Activated naive CD4-positive, alpha-beta T cell treated with anti-CD3 and anti-CD28 coated beads, Interleukin-2, amount 50 U/mL, for 72 hours (primary cell): ENCODE measurements around the gene ICOS. TPM values are rescaled to one million over a fixed set of nuclear protein-coding genes. Genes with fewer than 3 reads are reported as not detected.
"Not testable (repeated sequence)": the region's sequence is repeated elsewhere in the genome, so short reads cannot be mapped to it uniquely, and the experiment has no call there.

Experiments used
- ATAC-seq, 2 donors: fragments of 150-1000 bp; cut with Tn5 transposase; 2 replicates each; pipeline ENCODE4 v1.10.0; 2021; ENCODE audit warnings: mild to moderate bottlenecking in 2 of 2, moderate library complexity in 2 of 2
- DNase-seq, 2 donors: peaks; one replicate each; pipeline ENCODE4 v3.0.0; 2021 to 2022; ENCODE audit warnings: low spot score in 2 of 2
- H3K27ac Mint-ChIP-seq, 2 donors: one replicate each; pipeline ENCODE4 v1.8.0; 2022; ENCODE audit warnings: mild to moderate bottlenecking in 2 of 2, mixed read lengths in 2 of 2
- H3K36me3 Mint-ChIP-seq, 2 donors: one replicate each; pipeline ENCODE4 v1.8.0; 2022; ENCODE audit warnings: mixed read lengths in 2 of 2
- H3K9me3 Mint-ChIP-seq, 2 donors: one replicate each; pipeline ENCODE4 v1.8.0; 2022; ENCODE audit warnings: mixed read lengths in 2 of 2
- total RNA-seq, 2 donors: library from RNA; stranded (reverse); gene quantifications; one replicate each; pipeline ENCODE4 v1.2.3, GENCODE V29; 2022

The ICOS gene
- total RNA-seq, 2 donors from 2014 or later, result 54.4 to 117 TPM

GRCh38 chr2:203909261-203909967 is 27.1 kb upstream of the ICOS start:
- H3K9me3 Mint-ChIP-seq, result peaks cover 0 to 4% of the 10 kb centered on the region in 2 donors
- no peak for DNase-seq
- ATAC-seq, result peak; percentile 61 to 75
- H3K27ac Mint-ChIP-seq, result peak overlapping the region in 1 of 2 donors; percentile 57
- peaks cover 0 to 8% of the 10 kb centered on the region in 2 donors for H3K36me3 Mint-ChIP-seq

DNA sequence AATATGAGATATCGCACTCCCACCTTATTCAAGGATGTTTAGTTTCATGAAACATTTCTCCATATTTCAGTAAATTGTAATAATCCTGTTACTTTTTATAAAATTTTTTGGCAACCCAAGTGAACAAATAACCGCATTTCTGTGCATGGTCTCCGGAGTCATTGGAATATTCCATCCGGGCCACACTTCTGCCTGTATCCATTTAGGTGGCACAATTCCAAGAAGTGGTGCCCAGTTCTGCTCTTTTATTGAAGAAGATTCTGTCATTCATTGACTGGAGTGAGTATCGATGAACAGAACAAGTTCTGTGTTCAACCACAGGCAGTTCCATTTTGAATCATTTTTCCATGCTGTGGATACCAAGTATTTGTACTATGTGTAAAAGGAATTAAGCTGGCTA is 26.6 kb upstream of the ICOS start:
- H3K36me3 Mint-ChIP-seq, result peaks cover 0 to 5% of the 10 kb centered on the region in 2 donors
- peak overlapping the region; percentile 57 to 81 for H3K27ac Mint-ChIP-seq
- peaks cover 0 to 4% of the 10 kb centered on the region in 2 donors for H3K9me3 Mint-ChIP-seq
- DNase-seq, result no peak
- ATAC-seq, result peak; percentile 73 to 80

DNA sequence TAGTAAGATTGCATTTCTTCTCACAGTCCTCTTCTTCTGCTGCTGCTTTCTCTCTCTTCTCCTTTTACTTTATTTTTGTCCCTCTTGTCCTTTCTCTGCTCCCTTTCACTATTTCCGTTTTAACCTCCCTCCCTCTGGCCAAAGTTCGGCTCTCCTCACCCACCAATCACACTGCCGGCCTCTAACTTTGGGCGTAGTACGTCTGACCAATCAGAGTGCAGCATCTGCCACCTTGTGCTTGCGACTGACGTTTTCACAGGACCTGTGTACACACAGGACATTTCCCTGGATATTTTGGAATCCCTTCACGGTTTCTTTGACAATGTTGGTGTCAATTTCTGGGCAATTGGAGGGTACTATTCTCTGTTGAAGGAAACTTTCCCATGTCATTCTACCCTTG is 22.6 kb upstream of the ICOS start:
- no peak overlapping the region for H3K27ac Mint-ChIP-seq
- H3K9me3 Mint-ChIP-seq, result no peaks in the 10 kb centered on the region
- DNase-seq, result no peak
- H3K36me3 Mint-ChIP-seq, result no peaks in the 10 kb centered on the region
- no peak for ATAC-seq

DNA sequence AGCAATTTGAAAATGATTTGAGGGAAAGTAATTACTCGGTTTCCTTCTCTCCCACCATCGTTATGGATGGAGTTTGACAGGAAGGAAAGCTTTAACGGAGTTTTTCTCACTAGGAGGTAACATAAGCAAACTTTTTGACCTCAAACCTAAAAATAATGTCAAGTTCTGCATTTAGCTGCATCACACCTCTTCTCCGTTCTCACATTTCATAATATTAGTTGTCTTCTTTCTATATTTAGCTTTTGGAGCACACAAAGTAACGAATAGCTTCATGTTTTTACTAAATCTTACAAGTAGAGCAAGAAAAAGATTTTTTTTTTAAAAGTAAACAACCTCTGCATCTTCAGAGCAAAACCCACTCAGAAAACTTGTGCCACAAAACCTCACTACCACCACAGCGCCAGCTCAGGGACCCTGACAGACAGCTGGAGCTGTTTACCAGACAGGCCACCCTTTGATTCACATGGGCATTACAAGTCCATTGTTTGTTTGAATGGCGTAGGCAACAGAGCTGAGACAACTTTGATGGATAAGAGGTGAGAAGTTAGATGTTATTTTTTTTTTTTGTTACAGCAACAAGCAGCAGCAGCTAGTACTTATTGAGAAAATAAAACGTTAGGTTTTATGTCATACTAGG is 21.9 kb upstream of the ICOS start:
- no peak for DNase-seq
- Mint-ChIP-seq H3K9me3 (no peaks in the 10 kb centered on the region), H3K27ac (no peak overlapping the region), H3K36me3 (no peaks in the 10 kb centered on the region)
- no peak for ATAC-seq

- Mint-ChIP-seq H3K27ac (no peak overlapping the region), H3K9me3 (no peaks in the 10 kb centered on the region), H3K36me3 (no peaks in the 10 kb centered on the region)
- ATAC-seq (no peak), DNase-seq (no peak)
Measured at GRCh38 chr2:203915256-203915655, 21.3 kb upstream of the ICOS start.

GRCh38 chr2:203916756-203917155 is 19.8 kb upstream of the ICOS start:
- H3K36me3 Mint-ChIP-seq, result no peaks in the 10 kb centered on the region
- no peak for DNase-seq
- no peak overlapping the region for H3K27ac Mint-ChIP-seq
- ATAC-seq, result peak in 1 of 2 donors; percentile 72
- H3K9me3 Mint-ChIP-seq, result no peaks in the 10 kb centered on the region

DNA sequence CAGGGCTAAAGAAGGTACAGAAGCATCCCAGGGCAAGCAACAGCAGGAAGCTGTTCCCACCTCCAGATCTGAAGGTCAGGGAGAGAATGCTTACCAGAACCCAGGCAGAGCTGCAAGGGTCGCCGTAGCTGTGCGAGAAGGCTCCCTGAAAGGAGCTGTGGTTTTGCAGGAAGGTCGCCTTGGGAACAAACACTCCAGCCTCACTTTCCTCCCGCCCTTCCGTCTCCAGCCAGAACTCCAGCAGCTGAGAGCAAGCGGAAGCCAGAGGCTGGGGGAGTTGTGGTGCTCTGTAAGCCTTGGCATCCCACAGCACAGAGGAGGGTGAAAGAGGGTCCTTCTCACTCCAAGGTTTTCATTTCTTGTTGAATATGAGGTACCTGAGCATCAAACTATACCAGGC is 18.3 kb upstream of the ICOS start:
- ATAC-seq (peak in 1 of 2 donors; percentile 66), DNase-seq (no peak)
- no peaks in the 10 kb centered on the region for H3K9me3 Mint-ChIP-seq
- no peaks in the 10 kb centered on the region for H3K36me3 Mint-ChIP-seq
- no peak overlapping the region for H3K27ac Mint-ChIP-seq

- no peaks in the 10 kb centered on the region for H3K36me3 Mint-ChIP-seq
- no peak for ATAC-seq
- H3K9me3 Mint-ChIP-seq, result no peaks in the 10 kb centered on the region
- no peak for DNase-seq
- H3K27ac Mint-ChIP-seq, result no peak overlapping the region
Measured at GRCh38 chr2:203918839-203919238, 17.7 kb upstream of the ICOS start.

DNA sequence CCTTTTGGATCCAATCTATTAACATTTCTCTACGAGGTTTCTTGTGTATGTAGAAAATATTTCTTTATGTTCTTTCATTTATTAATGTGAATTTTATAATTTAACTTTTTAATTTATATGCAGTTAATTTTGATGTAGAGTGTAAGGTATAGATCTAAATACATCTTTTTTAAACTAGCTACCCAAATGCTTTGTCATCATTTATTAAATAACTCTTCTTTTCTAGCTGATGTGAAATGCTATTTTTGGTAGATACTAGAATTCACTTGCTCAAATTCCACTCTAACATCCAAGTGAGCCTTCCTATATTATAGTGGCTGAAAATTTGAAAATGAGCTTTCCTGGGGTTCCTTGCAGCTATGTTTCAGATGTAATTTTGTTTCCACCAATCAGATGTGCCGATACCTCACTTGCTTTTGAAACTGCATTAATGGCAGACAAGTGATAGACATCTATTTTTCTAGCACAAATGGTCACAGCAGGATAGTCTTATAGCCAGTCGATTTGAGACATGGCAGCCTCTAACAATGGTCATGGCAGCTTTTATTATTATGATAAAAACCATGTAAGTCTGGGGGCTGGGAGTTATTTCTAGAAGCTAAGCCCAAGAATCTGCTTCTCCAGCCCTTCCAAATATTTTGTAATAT is 10.9 kb upstream of the ICOS start:
- DNase-seq (no peak), ATAC-seq (no peak)
- H3K36me3 Mint-ChIP-seq, result peaks cover 4 to 8% of the 10 kb centered on the region in 2 donors
- peaks cover 3% of the 10 kb centered on the region in 2 donors for H3K9me3 Mint-ChIP-seq
- no peak overlapping the region for H3K27ac Mint-ChIP-seq

DNA sequence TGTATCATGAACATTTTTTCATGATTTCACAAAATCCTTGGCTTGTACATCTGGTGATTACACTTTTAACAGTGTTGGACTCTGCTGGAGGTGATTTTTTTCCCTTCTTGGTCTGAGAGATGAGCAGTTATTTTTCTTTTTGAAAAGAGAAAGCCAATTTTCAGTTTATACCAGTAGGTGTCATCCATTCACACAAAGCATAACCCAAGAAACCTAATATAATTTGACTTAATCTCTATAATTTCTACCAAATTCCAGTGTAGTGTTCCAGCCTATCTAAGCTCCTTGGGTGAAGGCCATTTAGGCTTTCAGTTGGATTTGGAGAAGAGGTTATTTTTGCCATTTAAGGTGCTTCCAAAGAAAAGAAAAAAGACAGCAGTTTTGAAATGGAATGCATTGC is 7.7 kb upstream of the ICOS start:
- peaks cover 29 to 34% of the 10 kb centered on the region in 2 donors for H3K36me3 Mint-ChIP-seq
- no peak for ATAC-seq
- DNase-seq, result no peak
- H3K9me3 Mint-ChIP-seq, result peaks cover 12 to 17% of the 10 kb centered on the region in 2 donors
- H3K27ac Mint-ChIP-seq, result no peak overlapping the region

DNA sequence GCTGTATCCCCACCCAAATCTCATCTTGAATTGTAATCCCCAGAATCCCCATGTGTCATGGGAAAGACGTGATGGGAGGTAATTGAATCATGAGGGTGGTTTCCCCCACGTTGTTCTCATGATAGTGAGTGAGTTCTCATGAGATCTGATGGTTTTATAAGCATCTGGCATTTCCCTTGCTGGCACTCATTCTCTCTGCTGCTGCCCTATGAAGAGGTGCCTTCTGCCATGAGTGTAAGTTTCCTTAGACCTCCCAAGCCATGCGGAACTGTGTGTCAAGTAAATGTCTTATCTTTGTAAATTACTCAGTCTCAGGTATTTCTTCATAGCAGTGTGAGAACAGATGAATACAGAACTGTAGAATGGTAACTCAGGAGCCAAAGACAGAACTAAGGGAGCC is 5.3 kb upstream of the ICOS start:
- Mint-ChIP-seq H3K27ac (peak overlapping the region; percentile 87 to 95), H3K36me3 (peaks cover 29 to 35% of the 10 kb centered on the region in 2 donors), H3K9me3 (peaks cover 12 to 17% of the 10 kb centered on the region in 2 donors)
- not testable (repeated sequence) for DNase-seq
- ATAC-seq, result peak in 1 of 2 donors; percentile 60

- ATAC-seq (peak; percentile 54 to 69), DNase-seq (peak in 1 of 2 donors; percentile 54)
- peaks cover 50 to 62% of the 10 kb centered on the region in 2 donors for H3K36me3 Mint-ChIP-seq
- peak overlapping the region; percentile 87 to 98 for H3K27ac Mint-ChIP-seq
- H3K9me3 Mint-ChIP-seq, result peaks cover 12 to 17% of the 10 kb centered on the region in 2 donors
Measured at GRCh38 chr2:203934041-203934492, 2.5 kb upstream of the ICOS start.

GRCh38 chr2:203934711-203935438 is 1.7 kb upstream of the ICOS start:
- DNase-seq (no peak), ATAC-seq (peak; percentile 34 to 46)
- Mint-ChIP-seq H3K36me3 (peaks cover 58 to 70% of the 10 kb centered on the region in 2 donors), H3K27ac (peak overlapping the region; percentile 87 to 98), H3K9me3 (peaks cover 12 to 17% of the 10 kb centered on the region in 2 donors)

- Mint-ChIP-seq H3K27ac (peak overlapping the region in 1 of 2 donors; percentile 87), H3K36me3 (peaks cover 62 to 70% of the 10 kb centered on the region in 2 donors), H3K9me3 (peaks cover 10 to 15% of the 10 kb centered on the region in 2 donors)
- no peak for DNase-seq
- ATAC-seq, result no peak
Measured at GRCh38 chr2:203935568-203935967, 995 bp upstream of the ICOS start.

DNA sequence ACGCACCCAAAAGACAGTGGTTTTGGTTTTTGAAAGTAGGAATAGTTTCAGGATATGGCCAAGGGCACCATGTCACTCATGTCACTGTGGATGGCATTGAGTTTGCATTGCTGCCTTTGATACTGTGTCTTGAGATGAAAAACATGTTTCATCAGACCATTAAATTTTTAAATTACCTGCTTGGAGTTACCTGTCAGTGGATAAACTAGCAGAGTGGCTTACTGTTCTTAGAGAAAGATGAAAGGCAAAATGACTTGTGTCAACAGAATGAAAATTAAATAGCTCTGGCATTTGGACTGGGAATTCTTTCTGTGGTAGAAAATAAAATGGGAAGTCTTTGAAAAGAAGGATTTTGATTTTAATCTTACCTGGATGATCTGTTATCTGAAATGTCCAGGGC is 386 bp downstream of the ICOS start:
- Mint-ChIP-seq H3K36me3 (peaks cover 60 to 70% of the 10 kb centered on the region in 2 donors), H3K9me3 (peaks cover 0 to 6% of the 10 kb centered on the region in 2 donors), H3K27ac (peak overlapping the region; percentile 90 to 99)
- DNase-seq, result no peak
- no peak for ATAC-seq

DNA sequence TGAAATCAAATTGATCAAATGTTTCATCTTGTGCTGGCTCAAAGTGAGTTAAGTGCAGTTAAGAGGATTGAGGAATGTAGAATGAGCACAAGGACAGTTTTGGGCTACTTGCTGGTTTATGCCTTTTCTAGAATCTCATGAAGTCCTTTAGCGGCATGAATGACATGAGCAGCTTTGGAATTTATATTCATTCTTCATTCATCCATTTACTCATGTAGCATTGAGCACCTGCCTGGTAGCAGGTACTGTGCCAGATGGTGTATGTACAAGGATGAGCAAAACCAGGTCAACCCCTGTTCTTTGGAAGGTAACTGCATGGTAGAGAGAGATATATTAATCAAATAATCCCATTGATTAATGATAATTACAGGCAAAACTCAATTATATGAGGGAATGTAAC is 1.2 kb downstream of the ICOS start:
- Mint-ChIP-seq H3K36me3 (peaks cover 54 to 72% of the 10 kb centered on the region in 2 donors), H3K9me3 (peaks cover 0 to 6% of the 10 kb centered on the region in 2 donors), H3K27ac (peak overlapping the region; percentile 90 to 99)
- ATAC-seq (no peak), DNase-seq (no peak)
